NCI-H2171 (cell line): ENCODE measurements around the gene SLC4A1AP.

ENCODE experiments used
- DNase-seq: peaks from one replicate; lab custom pipeline; 2025; lab: John Stamatoyannopoulos, UW

SLC4A1AP gene

GRCh38 chr2:27720004-27720551, 56.4 kb downstream of the SLC4A1AP start:
- DNase-seq = no peak

GRCh38 chr2:27721335-27721734, 57.6 kb downstream of the SLC4A1AP start:
- DNase-seq = no peak

GRCh38 chr2:27721884-27722485, 58.3 kb downstream of the SLC4A1AP start:
- DNase-seq = no peak

DNA sequence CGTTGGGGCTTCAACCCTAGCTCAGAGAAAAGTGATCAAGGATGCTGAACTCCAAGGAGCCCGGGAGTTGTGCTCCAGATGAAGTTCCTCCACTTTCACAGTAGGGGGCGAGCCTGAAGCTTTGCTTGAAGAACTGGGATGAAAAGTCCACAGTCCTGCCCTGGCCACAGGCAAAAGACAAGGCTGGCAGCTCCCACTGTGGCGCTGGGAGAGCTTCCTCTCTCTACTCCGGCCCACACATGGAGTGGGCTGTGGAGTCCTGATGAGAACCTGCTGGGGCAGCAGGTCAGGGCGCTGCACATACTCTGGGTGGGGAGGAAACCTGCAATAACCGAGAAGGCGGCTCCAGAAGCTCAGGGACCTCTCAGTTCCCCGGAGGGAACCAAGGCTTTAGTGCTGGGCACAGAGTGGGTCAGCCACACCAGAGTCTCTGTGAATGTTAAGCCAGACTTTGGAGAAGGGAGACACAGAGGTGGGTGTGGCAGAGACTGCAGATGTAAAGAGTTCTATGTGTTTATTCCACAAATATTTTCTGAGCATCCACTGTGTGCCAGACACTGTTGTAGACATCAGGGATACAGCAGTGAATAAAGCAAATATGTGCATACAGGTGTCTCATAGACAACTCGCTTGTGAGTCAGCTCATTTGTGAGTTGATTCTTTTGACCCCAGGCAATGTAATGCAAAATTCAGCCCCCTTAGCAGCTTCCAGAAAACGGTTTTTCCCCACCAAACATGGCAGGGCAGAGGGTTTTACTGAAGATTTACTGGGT, 59.9 kb downstream of the SLC4A1AP start:
- DNase-seq = no peak

GRCh38 chr2:27724191-27724590, 60.5 kb downstream of the SLC4A1AP start:
- no peak for DNase-seq

- DNase-seq = no peak
These were observed 61.4 kb downstream of the SLC4A1AP start for GRCh38 chr2:27724905-27725701.

GRCh38 chr2:27727257-27727656, 63.6 kb downstream of the SLC4A1AP start:
- DNase-seq = no peak

- DNase-seq = no peak
These were observed 64.6 kb downstream of the SLC4A1AP start for GRCh38 chr2:27728081-27728858.

DNA sequence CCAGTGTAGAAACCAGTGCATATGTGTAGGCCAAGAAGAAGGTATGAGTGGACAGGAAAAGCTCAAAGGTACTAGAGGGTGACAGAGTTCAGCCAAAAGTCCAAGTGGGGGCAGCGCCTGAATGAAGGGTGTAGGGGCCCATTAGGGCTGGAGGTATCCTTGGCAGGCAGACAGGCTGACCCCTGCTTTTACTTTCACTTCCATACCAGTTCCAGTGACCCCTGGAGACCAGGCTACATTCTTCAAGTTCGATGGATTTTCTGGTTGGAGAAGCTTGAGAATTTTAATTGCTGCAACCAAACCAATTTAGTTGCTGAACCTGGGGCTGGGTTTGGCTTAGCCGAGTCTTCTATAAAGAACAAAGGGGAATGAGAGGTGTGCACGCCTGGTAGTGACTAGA, 65.5 kb downstream of the SLC4A1AP start:
- no peak for DNase-seq

- no peak for DNase-seq
These were observed 65.9 kb downstream of the SLC4A1AP start for GRCh38 chr2:27729614-27730013.

DNA sequence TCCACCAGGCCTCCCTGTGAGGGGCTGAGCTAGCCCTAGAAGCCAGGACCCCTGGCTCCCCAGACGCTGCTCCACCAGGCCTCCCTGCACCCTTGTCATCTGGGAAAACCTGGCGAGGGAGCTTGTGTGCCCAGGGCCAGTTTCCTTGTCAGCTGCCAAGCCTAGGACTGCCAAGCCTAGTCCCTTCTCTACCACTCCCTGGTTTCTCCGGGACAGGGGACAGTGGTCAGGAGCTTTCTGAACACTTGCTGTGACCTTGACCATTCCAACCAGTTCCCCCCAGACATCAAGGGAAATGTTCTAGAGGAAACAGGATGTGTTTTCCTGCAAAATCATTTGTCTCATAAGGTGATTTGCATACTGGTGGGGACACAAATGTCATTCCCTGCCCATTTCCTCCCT, 66.6 kb downstream of the SLC4A1AP start:
- DNase-seq = no peak

DNA sequence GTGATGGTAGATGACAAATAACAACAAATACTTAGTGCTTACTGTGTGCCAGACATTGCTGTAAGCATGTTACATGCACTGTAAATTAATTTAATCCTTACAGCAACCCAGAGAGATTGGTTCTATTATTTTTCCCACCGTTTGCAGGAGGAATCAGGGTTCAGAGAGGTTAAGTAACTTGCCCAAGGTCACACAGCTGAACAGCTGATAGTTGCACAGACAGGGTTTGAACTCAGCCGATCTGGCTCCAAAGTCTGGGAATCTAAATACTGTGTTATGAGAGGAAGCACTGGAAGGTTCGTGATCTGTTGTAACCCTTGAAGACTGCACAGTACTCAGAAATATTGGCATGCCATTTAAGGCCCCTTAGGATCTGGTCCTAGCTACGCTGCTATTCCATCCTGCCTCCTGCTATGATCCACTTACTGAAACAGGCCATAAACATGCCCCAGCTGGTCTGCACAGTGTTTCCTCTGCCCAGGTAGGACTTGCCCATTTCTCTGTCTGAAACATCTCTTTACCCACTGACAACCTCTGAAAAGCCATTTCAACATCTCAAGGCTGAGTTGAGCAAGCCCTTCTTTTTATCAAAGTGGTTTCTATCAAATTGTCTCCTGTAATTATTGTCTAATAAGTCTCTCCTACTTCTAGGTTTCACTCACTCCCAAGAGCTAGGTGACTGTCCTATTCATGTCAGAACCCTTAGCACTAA, 67.4 kb downstream of the SLC4A1AP start:
- no peak for DNase-seq

DNA sequence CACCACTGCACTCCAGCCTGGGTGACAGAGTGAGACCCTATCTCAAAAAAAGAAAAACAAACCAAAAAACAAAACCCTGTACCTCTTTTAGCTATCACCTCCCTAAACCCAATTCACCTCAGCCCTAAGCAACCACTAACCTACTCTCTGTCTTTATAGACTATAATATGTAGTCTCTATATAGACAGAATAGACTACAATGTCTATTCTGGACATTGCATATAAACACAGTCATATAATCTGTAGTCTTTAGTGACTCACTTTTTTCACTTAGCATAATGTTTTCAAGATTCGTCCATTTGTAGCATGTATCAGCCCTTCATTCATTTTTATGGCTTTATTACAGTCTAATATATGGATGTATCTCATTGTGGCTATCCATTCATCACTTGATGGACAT, 70.6 kb downstream of the SLC4A1AP start:
- no peak for DNase-seq

DNA sequence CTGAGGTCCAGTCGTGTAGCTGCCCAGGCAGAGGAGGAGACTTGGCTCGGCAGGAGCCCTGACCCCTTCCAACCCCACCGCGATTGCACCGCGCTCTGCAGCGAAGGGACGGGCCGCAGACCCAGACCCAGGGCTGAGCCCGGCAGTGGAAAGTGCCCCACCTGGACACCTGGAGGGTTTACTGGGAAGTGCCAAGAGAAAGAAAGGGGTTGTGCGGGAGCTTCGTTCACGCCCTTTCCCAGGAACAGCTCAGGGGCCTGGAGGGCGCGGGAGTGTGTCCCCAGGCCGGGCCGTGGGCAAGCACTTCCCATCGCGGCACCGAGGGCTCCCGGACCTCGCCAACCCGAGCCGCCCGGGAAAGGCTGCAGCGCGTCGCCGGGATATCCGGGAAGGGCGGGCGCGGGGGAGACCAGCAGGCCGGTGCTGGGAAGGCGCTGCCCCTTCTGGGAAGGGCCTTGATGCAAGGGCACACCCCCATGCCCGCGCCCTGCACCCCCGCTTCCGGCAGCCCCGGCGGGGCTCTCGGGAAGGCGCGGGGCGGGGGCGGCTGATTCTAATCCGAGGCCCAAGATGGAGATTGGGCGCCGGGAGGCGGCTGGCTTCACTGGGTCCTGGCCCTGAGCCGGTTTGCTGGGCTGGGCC, 71.7 kb downstream of the SLC4A1AP start:
- DNase-seq = no peak

GRCh38 chr2:27736031-27736889, 72.6 kb downstream of the SLC4A1AP start:
- no peak for DNase-seq

DNA sequence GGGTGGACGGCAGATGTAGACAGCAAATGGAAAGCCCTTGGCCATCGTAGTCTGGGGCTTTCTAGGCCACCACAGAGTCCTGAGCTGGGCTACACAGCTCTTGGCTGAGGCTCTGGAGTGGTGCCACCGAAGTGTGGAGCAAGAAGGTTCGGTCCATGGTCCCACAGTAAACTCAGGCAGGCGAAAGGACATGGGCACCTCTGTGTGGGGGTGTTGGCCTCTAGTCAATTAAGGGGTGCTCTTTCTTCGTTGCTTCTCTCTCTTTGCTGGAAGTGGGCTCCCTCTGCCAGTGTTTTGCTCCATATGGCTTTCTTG, 73.2 kb downstream of the SLC4A1AP start:
- no peak for DNase-seq

DNA sequence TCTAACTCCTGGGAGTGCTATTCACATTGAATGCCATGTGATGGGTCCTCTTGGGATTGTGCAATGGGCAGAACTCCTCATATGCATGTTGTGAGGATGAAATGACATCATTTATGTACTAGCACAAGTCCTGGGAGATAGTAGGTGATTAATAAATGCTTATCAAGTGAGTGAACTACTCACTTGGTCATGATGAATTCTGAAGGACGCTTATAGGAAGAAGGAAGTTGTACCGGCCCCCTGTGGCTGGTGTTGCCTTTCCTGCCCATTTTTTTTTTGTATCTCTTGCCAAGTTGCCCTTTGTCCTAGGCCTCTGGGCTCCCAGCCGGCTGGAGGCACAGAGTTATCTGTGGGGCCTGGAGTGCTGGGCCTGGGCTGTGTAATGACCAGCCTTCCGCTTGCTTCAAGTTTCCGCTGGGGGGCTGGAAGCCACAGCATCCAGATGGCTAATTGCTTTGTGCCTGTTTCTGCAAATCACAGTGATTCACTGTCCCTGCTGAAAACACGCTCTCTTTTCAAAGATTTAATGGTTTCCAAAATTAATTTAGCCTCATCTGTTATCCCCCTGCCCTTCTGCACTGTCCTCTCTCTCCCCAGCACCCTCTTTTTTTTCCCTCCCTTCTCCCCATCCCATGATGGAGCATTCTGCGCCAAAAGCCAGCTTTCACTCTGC, 74.1 kb downstream of the SLC4A1AP start:
- DNase-seq = no peak

DNA sequence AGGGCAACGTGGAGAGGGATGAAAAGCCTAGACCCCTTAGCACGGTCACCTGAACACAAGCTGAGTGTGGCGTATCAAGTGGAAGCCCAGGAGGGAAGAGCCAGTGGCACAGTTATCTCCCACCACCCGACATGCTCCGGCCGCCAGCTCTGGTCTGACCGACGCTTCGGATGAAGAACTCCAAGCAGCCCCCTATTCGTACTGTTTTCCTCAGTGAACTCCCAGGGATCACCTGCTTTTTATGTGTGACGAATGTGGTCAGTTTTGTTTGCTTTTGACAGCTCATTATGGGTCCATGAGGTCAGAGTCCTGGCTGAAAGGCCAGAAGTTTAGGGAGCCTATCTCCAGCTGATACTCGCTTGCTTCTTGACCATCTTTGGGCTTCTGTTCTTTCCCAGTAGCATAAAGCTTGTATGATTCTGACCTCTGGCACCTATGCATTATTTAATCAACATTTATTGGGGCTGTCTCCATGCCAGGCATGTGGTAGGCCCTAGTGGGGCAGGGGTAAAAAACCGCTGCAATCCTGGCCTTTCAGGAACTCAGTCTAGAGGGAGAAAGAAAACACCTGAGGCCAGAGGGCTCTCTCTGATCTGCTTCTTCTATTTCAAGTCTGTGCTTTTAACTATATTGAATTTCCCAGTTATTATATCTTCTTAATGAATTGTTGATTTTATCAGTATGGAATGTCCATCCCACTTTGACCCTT, 74.8 kb downstream of the SLC4A1AP start:
- DNase-seq = no peak

GRCh38 chr2:27739058-27739373, 75.3 kb downstream of the SLC4A1AP start:
- no peak for DNase-seq
